Globus pallidus (tissue), 1 donor: Measurements from ENCODE around the gene NMBR.
"Not testable (repeated sequence)": the region's sequence is repeated elsewhere in the genome, so short reads cannot be mapped to it uniquely, and the experiment has no call there.

Experiments used
- DNase-seq: peaks from one replicate; pipeline ENCODE4 v3.0.0-alpha.2; 2015; ENCODE audit warnings: low spot score

Gene NMBR

DNA sequence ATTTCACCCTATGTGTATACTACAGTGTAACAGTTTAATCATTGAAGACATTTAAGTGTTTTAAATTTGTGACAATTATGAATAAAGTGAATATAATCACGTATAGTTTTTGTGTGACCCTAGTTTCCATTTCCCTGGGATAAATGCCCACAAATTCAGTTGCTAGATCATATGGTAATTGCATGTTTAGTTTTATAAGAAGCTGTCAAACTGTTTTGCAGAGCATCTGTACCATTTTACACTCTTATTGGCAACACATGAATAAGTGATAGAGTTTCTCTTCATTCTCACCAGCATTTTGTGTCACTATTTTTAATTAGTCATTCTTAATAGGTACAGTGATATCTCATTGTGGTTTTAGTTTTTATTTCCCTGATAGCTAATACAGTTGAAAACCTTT lies 7.4 kb upstream of the NMBR start:
- no peak for DNase-seq

DNA sequence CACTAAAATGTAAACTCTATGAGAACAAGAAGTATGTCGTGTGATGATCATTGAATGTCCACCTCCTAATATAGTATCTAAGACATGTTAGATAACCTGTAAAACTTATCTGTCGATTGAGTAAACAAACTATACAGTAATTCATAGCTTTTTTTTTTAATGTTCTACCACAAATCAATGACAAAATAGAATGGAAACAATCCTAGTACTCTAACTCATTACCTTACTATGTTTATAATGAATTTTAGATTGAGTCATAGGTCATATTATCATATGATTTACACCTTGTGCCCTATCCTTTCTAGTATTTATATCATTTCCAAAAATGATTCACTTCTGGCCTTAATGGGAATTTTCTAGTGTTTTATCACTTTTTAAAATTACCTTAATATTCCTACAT lies 6.3 kb upstream of the NMBR start:
- no peak for DNase-seq

DNA sequence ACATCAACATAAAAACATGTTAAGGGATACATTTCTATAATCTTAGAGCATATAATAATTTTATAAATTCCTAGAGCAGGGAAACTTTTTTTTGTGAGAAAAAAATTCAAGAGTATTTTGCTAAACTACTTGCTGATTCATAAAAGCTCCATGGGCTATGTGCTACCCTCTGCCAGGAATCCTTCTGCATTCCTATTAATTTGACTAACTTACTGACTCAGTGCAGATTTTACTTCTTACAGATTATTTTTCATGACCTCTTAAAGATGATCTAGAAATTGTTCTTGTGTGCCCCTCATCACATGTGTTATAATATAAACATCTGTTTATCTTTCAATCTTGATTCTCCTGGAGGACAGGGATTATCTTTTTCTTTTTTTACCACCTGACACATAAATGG lies 5.8 kb upstream of the NMBR start:
- DNase-seq: no peak

DNA sequence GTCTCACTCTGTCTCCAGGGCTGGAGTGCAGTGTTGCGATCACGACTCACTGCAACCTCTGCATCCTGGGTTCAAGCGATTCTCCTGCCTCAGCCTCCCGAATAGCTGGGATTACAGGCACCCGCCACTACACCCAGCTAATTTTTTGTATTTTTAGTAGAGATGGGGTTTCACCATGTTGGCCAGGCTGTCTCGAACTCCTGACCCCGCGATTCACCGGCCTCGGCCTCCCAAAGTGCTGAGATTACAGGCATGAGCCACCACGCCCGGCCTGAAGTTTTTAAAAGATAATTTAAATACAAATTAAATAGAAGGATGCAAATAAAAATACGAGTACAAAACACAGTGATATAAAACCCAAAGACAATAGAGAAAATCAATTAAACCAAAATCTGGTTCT lies 5.4 kb downstream of the NMBR start:
- not testable (repeated sequence) for DNase-seq

DNA sequence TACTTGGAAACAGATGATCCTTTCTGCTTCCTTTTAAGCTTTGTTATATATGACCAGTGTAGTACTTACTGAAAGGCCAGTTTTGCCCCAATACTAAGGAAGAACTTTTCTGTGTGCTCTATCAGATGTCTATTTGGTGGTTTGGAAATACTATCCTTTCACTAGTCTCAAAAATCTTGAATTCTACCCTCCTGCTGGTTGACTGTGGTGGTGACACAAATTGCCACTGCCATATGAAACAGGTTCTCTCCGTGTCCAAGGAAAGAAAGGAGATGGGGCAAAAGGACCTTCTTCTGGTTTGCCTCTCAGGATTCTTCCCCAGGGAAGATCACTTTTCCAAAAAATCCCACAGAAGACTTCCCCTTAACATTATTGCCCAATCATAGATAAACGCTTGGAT lies 8.0 kb downstream of the NMBR start:
- no peak for DNase-seq

DNA sequence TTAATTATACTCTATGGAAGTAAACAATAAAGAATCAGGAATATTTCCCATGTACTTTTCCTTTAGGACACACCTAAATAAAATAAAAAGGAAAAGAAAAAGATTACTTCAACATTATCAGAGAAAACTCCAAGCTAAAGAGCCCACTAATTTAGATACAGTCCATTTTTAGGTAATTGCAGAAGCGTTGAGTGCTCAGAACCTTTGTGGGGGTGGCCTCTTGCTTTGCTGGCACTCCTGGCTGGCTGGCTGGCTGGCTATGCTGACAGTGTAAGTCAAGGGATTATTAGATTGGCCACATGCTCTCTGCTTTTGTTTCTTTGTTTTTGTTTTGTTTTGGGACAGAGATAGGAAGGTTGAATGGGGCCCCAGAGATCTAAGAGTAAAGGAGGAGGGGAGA lies 14.3 kb downstream of the NMBR start, which contains the start of gene GJE1:
GJE1 (plus strand) TSS at position 301 of the 400 bp plus-strand sequence. CDS start 234 bp downstream, outside the sequence.
- no peak for DNase-seq

DNA sequence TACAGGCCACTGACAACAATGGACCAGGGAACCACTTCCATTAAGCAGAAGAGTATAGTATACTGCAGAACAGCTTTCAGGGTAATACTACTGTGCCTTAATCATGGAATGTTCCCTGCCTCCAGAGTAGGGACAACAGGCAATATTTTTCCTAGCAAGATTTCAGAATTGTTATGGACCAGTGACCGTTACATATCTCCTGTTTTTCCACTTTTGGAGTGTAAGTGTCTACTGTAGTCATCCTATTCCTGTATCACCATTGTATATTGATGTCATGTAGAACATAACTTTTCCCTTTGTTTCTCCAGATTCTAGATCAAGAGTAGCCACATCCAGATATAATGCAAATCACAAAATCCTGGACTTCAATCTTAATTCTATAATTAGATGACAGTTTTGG lies 16.1 kb downstream of the NMBR start:
- no peak for DNase-seq

DNA sequence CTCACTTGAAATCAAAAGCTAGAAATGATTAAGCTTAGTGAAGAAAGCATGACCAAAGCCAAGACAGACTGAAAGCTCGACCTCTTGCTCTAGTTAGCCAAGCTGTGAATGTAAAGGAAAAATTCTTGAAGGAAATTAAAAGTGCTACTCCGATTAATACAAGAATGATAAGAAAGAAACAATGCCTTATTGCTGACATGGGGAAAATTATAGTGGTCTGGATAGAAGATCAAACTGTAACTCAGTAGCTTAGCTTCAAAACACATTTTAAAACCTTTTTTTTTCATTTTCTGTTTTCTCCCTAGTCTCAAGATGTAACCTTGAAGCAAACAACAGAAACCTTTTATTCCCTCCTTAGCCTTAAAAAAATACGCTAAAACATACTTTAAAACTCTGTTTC lies 25.6 kb downstream of the NMBR start:
- no peak for DNase-seq

DNA sequence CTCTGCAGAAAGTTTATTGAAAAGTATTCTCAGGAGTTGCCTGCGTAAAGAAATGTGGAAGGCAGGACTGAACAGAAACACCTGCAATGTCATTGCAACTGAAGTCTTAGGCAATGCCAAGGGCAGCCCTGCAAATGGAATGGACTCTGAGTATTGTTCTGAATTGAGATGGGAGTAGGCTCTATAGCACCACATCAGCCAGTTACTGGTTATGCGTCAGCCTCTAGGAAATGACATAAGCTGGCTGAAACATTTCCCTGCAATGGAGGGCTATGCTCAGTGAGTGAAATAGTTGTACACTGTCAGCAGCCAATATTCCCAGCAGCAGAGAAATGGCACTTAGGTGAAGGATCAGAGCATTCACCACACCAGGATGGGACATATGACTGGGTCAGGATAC lies 28.0 kb downstream of the NMBR start:
- no peak for DNase-seq

DNA sequence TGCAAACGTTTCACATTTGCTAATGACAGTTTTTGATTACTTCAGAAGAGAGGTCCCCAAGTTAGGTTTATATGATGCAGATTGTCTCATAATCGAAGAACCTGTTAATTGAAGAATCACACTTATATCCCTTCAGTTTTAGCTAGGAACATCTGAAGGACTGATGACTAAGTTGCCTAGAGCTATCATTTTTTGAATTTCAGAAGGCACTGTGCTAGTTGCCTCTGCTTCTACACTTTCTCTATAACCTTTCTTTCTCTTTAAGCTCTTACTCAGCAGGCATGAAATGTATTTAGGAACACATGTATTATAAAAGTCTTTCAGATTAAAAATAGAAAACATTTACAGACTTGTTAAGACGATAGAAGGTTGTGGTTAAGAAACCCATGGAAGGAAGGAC lies 28.6 kb downstream of the NMBR start:
- no peak for DNase-seq

DNA sequence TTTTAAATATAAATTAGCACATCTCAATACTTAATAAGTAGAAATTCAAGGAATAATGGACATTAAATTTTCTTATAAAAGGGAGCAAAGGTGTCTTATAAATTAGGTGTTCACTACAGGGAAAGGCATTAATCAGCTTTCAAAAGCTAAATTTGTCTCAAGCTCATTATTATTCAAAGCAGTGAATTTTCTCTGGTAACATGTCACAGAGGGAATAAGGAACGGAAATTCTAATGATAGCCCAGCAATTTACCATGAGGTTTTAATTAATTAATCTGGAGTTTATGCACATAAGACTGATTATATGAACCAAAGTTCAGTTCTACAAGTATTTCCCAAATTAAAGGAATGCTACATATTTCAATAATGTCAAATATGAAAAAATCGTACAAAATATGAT lies 29.6 kb downstream of the NMBR start:
- DNase-seq: no peak

DNA sequence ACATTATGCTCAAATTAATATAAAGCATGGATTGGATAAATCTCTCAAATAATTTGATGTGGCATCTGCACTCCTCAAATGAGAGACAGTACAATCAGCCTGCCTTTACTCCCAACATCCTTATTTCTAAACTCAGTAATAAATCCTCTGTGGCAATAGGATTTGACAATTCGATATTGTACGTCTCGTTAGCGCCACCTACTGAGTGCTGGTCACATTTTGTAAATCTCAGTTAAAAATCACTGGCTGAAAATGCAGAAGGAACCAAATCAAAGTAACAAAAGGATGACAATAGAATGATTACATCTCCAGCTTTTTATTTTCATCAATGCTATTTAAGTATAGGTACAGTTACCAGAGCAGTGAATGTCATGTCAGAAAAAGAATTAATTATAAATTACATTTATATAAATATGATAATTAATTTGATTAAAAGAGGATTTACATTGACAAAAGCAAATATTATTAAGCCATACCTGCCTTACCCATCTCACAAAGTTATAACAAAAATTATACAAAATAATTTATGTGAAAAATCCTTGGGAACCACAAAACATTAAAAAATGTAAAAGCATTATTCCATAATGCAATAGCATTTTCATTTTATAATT lies 34.4 kb downstream of the NMBR start:
- DNase-seq: peak; percentile 53

DNA sequence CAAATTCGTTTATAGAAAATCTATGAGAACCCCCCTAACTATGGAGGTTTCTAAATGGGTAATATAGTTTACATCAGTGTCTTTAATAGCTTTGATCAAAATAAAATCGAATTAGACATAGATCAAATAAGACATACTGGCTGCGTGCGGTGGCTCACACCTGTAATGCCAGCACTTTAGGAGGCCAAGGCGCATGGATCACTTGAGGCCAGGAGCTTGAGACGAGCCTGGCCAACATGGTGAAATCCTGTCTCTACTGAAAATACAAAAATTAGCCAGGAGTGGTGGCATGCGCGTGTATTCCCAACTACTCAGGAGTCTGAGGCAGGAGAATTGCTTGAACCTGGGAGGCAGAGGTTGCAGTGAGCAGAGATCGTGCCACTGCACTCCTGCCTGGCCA lies 36.1 kb downstream of the NMBR start:
- DNase-seq: not testable (repeated sequence)

DNA sequence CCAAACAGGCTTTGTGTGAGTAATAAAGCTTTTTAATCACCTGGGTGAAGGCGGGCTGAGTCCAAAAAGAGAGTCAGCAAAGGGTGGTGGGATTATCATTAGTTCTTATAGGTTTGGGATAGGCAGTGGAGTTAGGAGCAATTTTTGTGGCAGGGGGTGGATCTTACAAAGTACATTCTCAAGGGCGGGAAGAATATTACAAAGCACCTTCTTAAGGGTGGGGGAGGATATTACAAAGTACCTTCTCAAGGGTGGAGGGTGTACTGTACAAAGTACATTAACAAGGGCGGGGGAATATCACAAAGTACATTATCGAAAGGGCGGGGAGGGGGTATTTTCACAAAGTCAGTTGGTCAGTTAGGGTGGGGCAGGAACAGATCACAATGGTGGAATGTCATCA lies 42.1 kb downstream of the NMBR start:
- not testable (repeated sequence) for DNase-seq

DNA sequence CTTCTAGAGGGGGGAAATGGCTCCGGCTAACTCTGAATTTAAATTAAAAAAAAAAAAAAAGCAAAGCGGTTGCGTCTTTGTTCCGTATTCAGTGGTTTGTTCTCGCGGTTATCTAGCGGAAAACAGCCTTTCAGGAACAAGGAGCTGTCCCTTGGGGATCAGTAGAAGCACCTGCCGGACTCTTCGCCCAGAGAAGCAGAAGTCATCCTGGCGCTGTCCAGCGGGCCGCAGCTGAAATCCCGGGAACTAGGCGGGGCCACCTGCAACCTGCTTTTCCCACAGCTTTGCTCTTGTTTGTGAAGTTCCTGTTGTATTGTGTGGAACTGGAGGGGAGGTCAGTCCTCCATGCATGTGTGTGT lies 58.1 kb downstream of the NMBR start:
- no peak for DNase-seq

DNA sequence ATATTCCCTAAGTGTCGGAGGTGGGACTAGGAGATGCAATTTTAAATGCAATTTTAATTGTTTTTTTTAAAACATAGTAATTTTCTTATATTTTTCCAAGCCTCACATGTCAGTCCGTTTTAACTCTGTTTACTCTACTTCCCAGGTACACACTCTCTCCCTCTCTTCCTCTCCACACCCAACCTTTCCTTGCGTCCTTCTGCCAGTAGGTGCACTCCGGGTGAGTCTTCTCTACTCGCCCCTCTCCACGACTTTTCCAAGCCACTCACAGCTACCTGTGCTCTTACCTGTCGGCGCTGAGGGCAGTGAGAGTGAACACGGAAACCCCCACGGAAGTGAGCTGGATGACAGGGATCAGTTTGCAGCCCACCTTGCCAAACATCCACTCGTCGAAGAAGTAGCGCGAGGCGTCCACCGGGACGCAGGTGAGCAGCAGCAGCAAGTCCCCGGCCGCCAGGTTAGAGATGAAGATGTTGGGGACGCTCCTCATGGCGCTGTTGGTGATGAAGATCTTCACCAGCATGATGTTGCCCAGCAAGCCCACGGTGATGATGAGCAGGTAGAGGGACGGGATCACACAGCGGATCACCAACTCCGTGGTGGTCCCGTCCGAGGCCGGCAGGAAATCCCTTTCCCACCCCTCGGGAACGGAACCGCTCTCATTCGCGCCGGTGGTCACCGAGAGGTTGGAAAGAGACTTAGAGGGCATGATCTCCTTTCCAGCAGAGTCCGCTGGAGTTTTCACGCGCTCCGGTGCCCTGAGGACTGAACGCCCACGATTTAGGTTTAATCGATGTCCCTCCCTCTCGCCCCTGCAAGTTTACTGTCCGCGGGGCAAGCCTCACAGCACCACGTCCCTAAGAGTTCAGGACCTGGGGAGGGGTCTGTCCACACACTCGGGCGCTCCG lies 58.7 kb downstream of the NMBR start:
- no peak for DNase-seq

DNA sequence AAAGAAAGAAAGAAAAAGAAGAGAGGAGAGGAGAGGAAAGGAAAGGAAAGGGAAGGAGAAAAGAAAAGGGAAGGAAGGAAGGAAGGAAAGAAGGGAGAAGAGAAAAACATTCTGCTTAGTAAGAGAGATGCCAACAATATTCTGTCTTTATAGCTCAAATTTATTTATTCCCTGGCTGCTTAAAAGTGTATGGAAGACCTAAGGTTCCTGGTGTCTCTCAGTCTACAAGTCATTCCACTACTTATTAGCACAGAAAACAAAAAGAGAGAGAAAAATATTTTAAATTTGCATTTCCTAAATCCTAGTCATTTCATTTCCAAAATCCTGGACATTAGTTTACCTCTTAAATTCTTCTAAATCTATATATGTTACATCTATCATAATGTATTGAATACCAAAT lies 67.8 kb downstream of the NMBR start:
- DNase-seq: no peak

DNA sequence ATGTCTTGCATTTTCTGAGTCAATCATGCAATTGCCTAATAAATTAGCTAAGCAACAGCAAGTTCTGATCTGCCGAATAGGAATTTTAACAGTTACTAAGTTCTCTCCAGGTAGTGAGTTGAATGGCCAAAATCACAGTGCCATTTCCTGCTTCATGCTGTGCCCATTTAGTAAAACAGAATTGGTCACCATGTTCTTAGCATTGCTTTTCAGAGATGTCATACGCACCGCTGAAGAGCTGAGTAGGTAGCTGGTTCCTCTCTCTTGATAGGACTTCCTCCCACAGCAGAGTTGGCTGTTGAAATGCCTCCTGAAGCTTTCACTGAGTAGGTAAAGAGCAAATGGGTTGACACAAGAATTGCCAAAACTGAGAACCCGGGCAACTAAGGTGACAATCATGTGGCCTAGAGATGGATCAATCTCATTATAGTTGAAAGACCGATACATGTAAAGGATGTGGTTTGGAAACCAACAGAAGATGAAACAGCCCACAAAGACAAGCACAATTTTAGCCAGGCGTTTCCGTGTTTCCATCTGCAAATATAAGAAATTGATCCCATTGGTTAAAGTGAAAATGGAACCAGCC lies 71.3 kb downstream of the NMBR start:
- no peak for DNase-seq

DNA sequence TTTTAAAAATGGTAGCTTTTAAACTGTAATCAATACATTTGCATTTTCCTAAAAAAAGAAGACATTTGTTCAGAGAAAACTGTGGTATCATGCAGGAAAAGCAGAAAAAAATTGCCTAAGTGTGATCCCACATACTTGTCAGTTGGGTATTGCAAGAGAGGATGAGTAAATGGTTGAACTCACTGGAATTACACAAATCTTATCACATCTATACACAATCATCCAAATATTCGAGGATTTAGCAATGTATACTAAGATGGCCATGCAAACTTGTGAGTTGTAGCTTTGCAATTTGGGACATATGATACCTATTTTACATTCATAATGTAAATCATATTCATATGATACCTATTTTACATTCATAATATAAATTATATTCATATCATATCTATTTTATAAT lies 72.4 kb downstream of the NMBR start:
- no peak for DNase-seq

DNA sequence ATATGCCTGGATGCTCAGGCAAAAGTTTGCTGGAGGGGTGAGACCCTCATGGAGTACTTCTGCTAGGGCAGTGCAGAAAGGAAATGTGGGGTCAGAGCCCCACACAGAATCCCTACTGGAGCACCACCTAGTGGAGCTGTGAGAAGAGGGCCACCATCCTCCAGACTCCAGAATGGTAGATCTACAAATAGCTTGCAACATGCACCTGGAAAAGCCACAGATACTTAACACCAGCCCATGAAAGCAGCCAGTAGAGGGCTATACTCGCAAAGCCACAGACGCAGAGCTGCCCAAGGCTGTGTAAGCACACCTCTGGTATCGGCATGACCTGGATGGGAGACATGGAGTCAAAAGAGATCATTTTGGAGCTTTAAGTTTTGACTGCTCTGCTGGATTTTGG lies 74.9 kb downstream of the NMBR start:
- no peak for DNase-seq

DNA sequence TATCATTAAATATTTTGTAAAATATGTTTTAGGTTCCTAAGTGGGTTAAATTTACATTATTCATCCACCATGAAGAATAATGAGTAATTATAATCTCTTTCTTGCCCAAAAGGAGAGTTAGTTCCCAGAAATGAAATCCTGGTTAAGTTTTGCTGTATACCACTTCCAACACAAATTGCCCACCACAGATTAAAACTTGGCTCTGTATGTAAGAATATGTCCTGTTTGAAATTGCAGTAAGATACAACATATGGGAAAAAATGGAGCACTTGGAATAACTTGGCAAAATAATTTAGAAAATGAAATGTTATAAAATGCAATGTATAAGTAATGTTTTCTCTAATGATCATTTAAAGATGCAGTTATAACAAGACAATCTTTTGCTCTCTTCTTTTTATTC lies 78.5 kb downstream of the NMBR start:
- DNase-seq: no peak

DNA sequence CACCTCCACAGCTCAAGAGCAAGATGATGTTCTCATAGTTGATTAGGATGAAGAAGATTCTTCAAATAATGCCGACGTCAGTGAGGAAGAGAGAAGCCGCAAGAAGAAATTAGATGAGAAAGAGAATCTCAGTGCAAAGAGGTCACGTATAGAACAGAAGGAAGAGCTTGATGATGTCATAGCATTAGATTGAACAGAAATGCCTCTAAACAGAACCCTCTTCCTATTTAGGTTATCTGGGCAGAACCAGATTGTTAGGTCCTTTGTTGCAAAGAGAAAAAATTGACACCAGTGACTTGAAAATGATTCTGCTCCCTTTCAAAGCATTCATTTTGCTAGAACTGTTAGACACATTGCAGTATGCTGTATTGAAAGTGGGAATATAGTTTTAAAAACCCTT lies 84.1 kb downstream of the NMBR start:
- not testable (repeated sequence) for DNase-seq

DNA sequence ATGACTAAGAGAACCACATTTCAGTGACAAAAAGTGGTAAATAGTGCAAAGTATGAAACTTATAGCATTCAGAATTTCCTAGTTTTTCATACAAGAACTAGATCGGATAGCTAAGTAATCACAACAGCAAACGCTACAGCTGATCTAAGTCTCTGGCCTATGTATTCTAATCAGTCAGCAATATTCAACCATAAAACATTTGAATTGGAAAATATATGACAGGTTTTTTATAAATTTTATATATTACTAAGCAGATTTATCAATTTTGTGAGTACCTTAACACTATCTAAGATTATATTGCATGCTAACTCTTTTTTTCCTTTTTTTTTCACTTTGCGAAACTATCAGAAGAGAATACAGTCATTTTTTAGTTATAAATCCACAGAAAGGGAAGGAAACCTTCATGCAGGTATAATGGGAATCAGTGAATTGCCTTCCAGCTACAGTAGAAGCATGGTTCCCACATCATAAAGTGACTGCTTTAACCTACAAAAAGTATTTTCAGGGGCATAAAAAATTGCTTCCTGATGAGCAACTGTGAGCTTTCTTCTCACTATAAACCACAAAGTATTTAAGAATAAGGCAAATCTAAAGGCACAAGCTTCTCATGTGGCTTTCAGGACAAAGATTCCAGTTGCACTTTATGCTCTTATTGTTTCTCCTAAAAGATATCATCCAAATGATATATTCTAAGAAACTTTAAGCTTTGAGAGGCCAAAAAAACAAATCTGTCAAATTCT lies 88.2 kb downstream of the NMBR start:
- DNase-seq: no peak
